Germinal center (tissue), 1 donor: ENCODE measurements around the gene DAZL.
"Not testable (repeated sequence)": the region's sequence is repeated elsewhere in the genome, so short reads cannot be mapped to it uniquely, and the experiment has no call there.

ENCODE experiments used
- DNase-seq: peaks from one replicate; pipeline ENCODE4 v3.0.0; 2012; ENCODE audit warnings: mixed read lengths, low spot score

Gene DAZL, protein sequence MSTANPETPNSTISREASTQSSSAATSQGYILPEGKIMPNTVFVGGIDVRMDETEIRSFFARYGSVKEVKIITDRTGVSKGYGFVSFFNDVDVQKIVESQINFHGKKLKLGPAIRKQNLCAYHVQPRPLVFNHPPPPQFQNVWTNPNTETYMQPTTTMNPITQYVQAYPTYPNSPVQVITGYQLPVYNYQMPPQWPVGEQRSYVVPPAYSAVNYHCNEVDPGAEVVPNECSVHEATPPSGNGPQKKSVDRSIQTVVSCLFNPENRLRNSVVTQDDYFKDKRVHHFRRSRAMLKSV

GRCh38 chr3:16604887-16605602 lies at the start of gene DAZL:
Gene DAZL, minus strand, starts transcription at chr3:16605423. Its CDS starts 218 bp downstream, at chr3:16605205.
- no peak for DNase-seq

DNA sequence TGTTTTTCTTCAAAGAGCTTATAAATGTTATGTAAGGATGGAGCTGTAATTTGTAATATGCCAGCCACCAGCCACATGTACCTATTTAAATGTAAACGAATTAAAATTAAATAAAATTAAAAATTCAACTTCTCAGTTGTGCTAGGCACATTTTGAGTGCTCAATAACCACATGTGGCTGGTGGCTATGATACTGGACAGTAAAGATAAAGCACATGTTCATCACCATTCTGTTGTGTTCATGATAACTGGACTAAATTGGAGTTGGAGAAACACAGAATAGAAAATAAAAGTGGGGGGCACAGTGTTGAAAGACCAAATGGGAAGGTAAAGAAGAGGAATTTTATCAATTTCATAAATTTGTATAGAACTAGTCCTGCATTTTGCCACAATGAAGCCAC lies 49.8 kb upstream of the DAZL start:
- DNase-seq = no peak

DNA sequence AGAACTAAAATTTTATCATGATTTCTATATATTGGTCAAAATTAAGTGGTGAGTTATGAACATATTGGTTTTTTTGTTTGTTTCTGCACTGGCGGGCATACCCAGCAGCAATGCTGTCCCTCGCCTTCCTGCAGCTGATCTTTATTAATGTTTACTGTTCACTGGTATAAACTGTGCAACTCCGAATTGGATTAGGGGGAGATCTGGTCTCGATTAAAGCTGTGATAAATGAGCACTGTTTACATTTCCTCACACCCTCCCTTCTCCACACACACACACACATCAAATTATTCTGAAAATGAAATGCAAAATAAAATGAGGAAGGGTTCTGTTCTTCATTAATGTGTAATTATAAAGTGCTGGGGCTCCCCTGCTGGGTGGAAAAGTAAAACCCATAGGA lies 48.5 kb upstream of the DAZL start:
- no peak for DNase-seq

DNA sequence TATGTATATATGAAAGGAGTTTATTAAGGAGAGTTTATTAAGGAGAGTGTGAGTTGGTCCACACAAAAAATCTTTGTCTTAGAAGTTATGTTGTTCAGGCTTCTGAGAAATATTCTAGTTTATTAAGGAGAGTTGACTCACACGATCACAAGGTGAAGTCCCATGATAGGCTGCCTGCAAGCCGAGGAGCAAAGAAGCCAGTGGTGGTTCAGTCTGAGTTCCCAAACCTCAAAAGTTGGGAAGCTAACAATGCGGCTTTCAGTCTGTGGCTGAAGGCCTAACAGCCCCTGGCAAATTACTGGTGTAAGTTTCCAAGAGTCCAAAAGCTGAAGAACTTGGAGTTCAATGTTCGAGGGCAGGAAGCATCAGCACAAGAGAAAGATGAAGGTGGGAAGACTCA lies 42.4 kb upstream of the DAZL start:
- no peak for DNase-seq

- no peak for DNase-seq
Observed at GRCh38 chr3:16639806-16640205, 34.6 kb upstream of the DAZL start.

DNA sequence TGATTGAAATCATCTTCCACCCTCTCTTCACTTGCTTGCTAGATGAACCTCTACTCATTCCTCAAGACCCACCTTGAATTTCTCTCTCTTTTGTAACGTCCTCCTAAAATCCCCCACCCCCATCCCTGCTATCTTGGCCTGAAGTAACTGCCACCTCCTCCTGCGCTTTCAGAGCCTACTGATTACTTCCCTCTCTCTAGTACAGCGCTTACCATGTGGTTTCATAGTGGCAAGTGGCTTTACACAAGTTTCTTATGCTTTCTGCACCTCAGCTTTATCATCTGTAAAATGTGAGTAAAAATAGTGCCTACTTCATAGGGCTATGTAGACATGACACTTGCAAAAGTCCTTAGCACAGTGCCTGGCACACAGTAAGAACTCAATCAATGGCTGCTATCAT lies 28.7 kb upstream of the DAZL start:
- DNase-seq = no peak

GRCh38 chr3:16632395-16632794 lies 27.2 kb upstream of the DAZL start:
- no peak for DNase-seq

DNA sequence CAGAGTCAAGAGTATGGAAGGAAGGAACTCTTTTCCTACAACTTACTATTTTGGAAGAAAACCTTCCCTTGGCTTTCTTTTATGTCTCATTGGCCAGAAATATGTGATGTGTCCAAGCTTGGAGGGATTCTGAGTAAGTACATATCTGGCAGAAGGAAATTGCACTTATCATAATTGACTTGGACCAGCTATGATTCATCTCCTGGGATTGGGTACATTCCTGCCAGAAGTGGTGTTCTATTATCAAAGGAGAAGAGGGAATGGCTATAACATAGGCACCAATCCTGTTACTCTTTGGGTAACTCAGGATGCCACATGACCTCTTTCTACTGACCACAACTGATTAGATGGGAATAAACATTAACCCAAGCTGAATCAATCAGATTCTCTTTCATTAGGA lies 13.5 kb upstream of the DAZL start:
- no peak for DNase-seq

DNA sequence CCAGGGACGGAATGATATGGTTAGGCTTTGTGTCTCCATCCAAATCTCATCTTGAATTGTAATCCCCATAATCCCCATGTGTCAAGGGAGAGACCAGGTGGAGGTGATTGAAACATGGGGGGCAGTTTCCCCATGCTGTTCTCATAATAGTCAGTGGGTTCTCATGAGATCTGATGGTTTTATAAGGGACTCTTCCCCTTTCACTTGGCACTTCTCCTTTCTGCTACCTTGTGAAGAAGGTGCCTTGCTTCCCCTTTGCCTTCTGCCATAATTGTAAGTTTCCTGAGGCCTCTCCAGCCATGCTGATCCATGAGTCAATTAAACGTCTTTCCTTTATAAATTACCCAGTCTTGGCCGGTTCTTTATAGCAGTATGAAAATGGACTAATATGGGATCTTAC lies 11.9 kb upstream of the DAZL start:
- DNase-seq = not testable (repeated sequence)

GRCh38 chr3:16616083-16616482 lies 10.9 kb upstream of the DAZL start:
- no peak for DNase-seq

DNA sequence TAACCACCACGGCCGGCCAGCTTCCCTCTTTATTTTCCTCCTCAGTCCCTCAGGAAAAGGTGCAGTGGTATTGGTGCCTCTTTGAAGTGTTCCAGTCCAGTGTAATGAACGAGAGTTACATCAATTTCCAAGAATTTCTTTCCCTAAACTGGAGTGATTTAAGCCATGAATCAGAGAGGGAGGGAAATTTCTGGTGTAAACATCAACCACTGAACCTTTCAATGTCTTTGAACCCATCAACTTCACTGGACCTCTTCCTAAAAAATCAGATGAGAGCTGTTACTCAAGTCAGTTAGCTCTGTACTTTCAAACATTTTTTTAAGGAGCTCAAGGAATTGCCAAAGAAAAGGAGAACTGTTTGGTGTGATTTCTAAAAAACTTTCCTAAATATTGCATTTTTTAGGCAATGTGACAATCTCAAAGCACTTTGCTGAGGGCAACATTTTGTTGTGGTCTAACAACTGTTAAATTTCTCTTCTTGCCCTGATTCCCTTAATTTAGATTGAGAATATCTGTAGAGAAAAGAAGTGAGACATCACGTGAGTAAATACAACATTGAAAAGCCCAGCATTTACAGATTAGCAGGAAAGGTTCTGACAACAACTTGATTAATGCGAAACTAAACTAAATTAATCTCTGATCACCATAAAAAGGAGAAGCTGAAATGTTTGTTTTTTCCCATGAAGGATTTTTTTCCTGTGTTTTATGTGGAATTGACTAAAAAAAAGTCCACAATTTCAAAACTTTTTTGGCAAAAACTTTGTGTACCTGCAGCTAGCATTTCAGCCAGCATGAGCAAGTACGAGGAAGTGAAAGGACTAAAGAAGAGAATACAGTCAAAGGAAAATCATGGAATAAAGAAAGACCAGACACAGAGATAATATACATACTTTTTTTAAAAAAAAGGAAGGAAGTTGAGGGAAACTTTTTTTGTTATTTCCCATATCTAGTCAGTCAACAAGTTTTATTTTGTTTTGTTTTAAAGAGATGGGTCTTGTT lies 9.1 kb upstream of the DAZL start:
- DNase-seq = no peak

DNA sequence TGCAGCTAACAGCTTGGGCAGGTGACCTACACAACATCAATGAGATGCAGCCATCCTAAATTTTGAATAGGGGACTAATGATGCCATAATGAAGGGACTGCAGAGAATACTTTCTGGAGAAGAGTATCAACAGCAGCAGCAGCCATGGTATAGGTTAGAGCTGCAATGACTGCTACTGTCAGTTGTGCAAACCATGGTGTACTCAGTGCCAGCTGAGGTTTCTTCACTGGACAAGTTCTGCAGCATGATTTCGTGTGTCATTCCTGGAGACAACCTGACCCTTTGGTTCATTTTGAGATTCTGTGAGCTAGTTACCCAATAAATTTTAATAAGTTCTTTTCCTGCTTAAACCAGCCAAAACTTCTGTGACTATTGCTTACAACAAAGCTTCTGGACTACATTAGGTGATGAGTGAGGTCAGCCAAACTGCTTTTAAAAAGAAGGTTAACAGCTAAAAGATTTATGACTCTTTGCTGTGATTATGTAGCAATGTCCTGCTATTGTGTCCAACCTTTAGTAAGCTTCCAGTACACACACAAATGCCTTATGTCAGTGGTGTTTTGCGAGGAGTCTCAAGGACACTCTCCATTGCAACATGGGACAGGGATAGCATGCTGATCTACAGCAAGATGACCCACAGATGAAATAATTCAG lies 4.8 kb upstream of the DAZL start:
- no peak for DNase-seq

DNA sequence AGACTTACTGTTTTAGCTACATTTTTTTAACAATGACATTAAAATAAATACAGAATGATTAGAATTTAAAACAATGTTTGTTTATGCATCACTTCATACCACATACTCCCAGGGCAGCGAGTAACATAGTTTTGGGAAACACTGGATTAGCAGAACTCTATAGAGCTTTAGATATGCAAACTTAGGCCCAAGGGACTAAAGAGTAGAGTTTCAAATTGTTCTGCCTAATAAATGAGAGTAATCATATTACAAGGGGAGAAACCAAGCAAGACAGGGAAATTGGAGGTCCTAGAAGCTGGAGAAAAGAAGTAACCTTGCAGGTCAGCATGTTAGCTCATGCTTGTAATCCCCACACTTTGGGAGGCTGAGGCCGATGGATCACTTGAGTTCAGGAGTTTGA lies 3.6 kb upstream of the DAZL start:
- no peak for DNase-seq

DNA sequence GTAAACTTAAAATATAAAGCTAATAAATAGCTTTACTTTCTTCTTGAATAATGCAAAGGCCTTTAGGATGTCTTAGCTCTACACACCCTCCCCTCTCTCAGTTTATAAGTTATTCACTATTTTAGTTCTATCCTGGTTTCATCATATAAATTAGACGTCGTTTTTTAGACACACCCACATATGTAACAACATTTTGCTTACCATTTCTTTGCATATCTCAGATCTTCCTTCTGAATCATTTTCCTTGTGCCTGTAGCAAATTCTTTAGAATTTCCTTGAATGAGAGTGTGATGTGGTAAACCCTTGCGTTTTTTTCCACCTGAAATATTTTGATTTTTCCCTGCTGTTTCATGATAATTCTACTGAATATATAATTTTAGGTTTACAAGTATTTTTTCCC lies 2.5 kb upstream of the DAZL start:
- DNase-seq = no peak

DNA sequence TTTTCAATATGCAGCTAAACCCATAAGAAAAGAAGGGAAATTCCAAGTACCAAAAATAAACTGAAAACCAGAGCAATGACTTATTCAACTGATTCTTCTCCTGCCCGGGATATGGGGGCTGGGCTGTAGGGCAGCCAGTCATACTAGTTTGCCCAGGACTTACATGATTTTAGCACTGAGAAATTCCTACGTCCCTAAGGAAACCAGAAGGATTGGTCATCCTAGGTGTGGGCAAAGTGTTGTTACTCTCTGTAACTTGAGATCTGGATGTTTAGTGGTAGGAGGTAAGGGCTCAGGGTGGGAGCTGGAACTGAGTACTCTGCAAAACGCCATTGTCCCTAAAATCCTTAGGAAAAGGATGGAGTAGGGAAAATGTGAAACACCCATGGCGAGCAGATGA lies 1.2 kb upstream of the DAZL start:
- no peak for DNase-seq

DNA sequence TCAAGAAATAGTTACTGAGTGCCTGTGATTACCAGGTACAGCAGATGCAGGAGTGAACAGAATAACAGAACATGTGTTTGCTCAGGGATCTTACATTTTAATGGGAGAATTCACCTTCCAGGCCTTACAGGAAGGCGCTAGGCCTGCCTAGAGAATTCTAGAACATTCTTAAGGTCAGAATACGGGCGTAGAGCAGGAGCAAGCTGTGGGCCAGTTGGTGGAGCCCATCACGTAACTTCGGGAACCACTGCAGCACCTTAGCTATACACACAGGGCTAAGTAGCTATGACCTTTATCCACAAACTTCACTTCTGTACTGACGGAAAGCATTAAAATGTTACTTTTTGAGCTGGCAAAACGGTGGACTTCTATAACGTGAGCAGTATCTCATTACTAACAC lies 743 bp upstream of the DAZL start:
- DNase-seq = no peak

DNA sequence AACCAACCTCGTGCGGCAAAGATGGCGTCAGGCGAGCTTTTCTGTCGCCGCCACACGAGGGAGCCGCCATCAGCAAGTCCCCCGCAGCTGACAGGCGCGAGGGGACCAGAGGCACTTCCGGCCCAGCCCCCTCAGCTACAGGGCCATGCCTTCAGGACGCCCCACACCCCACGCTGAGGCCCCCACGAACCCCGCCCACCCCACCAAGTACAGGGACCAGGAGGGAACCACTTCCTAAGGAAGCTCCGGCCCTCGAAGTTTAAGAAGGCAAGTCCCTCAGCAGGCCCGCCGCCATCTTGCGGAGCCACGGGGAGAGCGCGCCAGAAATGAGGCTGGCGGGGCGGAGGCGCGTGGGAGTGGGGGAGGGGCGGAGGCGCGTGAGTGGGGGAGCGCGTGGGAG lies 790 bp downstream of the DAZL start:
- DNase-seq = no peak

GRCh38 chr3:16601537-16602005 lies 3.7 kb downstream of the DAZL start:
- no peak for DNase-seq

DNA sequence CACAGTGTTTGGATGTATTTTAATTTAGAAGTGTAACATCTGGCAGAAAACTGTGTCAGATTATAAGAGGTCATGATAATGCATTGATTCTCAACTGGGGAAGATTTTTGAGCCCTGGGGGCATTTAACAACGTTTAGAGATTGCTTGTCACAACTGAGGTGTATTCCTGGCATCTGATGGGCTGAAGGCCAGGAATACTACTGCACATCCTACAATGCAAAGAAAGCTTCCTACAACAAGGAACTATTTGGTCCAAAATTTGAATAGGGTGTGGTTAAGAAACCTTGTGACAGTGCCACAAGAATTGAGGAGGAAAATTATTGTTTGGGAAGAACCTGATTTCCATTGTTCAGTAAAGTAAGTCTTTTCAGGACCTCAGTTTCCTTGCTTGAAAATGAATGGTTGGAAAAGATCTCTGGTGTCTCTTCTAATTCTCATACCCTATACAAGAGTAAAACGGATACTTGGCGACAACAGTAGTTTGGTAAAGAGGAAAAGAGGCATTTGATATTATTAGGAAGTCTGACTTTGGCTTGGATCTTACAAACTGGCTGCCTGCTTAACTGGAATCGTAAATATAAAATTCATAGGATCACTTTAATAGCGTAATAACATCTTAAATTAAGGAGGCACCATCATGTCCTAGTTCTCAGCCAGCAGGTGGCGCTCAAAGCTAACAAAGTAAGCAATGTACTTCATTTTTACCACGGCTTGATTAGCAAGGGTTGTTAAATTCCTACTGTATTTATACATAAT lies 4.3 kb downstream of the DAZL start:
- peak; percentile 58 for DNase-seq

- no peak for DNase-seq
Observed at GRCh38 chr3:16599694-16600093, 5.5 kb downstream of the DAZL start.

DNA sequence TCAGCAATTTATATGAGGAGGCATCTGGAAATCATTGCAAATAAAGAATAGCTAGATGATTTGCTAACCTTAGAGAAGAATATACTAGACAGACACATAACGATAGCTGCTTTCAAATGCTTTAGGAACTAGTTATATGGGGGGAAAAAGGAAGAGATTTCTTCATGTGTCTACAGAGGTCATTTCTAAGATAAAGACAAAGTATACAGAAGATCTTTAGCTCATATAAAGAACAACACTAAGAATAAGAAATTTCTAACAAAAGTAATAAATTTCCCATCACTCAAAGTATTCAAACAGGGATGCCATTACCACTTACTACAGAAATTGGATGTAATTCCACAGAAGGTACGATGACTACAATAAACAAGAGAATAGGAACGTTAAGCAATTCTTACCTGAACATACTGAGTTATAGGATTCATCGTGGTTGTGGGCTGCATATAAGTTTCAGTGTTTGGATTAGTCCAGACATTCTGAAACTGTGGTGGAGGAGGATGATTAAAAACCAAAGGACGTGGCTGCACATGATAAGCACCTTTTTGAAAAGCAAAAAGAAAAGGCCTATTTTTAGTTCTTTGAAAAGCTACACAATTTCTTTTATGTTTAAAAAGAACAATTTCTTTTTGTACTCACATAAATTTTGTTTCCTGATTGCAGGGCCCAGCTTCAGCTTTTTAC lies 8.7 kb downstream of the DAZL start:
- DNase-seq = no peak
